NCI-H128 (cell line): ENCODE data around the gene MFAP3.
"Not testable (repeated sequence)": the region's sequence is repeated elsewhere in the genome, so short reads cannot be mapped to it uniquely, and the experiment has no call there.

Experiments
- DNase-seq: peaks from one replicate; lab custom pipeline; 2025; ENCODE audit not compliant: unreplicated experiment; lab: John Stamatoyannopoulos, UW

MFAP3 gene

GRCh38 chr5:154038707-154039457 is at the start of gene MFAP3, which contains the start of gene FAM114A2:
TSS of gene MFAP3 (plus strand) at chr5:154038967. CDS start at chr5:154049723, 10,756 bp downstream.
TSS of gene FAM114A2 (minus strand) at chr5:154038910. CDS start at chr5:154034953, 3,957 bp downstream.
- peak; percentile 59 for DNase-seq

GRCh38 chr5:153991168-153991567 is 47.6 kb upstream of the MFAP3 start:
- DNase-seq: no peak

- DNase-seq: no peak
Observed at GRCh38 chr5:153998010-153998409, 40.8 kb upstream of the MFAP3 start.

DNA sequence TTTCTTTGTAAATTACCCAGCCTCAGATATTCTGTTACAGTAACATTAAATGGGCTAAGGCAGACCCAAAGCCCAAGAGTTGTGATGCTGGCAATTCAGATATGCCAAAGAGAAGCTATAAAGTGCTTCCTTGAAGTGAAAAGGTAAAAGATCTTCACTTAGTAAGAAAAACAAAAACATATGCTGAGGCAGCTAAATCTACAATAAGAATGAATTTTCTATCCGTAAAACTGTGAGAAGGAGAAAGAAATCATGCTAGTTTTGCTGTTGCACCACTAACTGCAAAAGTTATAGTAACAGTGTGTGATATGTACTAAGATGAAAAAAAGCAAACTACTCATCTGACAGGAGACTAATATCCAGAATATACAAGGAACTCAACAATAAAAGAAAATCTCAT is 40.0 kb upstream of the MFAP3 start:
- no peak for DNase-seq

- DNase-seq: no peak
Observed at GRCh38 chr5:153999995-154000394, 38.8 kb upstream of the MFAP3 start.

GRCh38 chr5:154000703-154001102 is 38.1 kb upstream of the MFAP3 start:
- DNase-seq: no peak

DNA sequence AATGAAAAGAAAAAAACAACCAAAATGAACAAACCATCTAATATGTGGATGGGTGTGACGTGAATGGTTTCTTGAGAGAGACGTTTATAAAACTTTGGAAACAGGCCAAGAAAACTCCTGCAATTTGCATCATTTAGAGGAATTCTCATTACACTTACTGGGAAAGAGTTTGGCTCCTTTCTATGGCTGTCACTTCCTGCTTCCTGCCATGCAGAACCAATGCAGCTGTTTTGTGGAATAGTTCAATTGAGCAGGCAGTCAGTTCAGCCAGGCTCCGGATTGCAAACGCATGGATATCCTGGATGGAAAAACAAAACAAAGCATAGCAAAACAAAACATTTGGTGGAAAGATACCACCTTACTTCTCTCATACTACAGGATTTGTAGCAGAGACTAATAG is 36.7 kb upstream of the MFAP3 start:
- no peak for DNase-seq

DNA sequence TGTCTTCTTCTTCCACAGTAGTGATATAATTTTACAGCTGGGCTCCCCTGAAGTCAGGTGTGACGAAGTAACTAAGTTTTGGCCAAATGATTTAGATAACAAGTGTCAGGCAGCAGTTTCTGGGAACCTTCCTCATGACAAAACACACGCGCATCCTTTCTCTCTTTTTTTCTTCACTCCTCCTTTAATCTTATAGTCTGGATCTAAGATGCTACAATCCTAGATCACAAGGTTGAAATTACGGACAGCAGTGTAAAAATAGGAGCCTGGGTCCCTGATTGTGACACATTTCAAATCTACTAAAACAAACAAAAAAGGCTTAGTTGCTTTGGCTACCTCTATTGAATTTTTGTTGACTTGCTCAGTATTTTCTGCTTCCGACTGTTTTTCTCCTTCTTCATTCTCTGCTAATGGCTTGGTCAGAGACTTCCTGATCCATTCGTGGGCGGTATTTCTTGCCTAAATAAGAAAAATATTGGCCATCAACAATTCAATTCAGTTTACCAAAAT is 36.2 kb upstream of the MFAP3 start:
- no peak for DNase-seq

- DNase-seq: no peak
Observed at GRCh38 chr5:154005648-154006047, 33.1 kb upstream of the MFAP3 start.

DNA sequence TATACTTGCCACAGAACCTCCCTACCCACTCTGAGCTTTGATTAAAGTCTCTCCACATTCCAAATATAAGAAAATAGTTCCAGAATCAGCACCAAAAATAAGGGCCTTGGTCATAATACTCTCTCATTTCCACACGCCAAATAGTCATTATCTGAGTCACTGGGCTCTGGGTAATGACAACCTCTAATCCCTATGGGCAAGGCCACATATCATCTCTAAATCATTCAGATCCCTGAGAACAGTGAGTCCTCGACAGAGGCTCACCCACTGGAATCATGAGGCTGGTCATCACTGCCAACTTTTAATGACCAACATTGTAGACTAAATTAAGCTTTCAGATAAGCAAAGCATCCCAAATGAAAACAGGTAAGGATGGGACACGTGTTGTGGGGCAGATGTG is 28.1 kb upstream of the MFAP3 start:
- DNase-seq: no peak

DNA sequence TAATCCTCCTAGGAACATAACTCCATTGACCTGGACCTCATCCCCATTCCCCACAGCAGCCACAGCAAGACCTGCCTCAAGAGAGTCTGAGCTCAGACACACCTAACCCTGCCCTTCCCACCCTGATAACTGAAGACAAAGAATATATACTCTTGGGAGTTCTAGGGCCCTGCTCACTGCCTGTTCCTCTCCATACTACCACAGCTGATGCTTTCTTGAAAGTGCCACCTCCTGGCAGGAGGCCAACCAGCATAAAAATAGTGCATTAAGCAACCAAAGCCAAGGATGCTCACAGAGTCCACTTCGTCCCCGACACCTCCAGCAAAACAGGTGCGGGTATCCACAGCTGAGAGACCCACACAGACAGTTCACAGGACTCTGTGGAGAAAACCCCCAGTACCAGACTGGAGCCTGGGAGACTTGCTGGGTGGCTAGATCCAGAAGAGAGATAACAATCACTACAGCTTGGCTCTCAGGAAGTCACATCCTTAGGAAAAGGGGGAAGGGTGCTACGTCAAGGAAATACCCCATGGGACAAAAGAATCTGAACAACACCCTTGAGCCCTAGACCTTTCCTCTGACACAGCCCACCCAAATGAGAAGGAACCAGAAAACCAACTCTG is 23.6 kb upstream of the MFAP3 start:
- no peak for DNase-seq

DNA sequence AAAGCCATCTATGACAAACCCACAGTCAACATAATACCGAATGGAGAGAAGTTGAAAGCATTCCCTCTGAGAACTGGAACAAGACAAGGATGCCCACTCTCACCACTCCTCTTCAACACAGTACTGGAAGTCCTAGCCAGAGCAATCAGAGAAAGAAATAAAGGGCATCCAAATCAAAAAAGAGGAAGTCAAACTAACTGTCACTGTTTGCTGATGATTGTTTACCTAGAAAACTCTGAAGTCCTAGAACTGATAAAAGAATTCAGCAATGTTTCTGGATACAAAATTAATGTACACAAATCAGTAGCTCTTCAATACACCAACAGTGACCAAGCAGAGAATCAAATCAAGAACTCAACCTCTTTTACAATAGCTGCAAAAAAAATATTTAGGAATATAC is 19.8 kb upstream of the MFAP3 start:
- not testable (repeated sequence) for DNase-seq

DNA sequence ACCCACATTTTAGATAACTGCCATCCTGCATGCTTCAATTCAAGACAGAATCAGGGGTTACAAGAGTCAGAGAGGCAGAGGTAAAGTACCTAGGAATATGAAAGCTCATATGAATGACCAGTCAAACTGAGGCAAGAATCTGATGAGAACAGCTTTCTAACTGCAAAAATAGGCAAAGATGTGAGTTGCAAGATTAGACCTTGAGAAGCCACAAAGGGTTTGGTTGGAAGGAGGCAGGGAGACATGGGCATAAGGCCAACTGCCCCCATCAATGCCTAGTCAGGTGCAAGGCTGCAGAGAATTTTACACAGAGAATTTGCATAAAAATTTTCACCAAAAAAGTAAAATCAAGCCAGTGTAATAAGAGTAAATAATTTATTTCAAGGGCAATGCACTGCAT is 12.8 kb upstream of the MFAP3 start:
- no peak for DNase-seq

GRCh38 chr5:154031937-154032489 is 6.8 kb upstream of the MFAP3 start:
- no peak for DNase-seq

DNA sequence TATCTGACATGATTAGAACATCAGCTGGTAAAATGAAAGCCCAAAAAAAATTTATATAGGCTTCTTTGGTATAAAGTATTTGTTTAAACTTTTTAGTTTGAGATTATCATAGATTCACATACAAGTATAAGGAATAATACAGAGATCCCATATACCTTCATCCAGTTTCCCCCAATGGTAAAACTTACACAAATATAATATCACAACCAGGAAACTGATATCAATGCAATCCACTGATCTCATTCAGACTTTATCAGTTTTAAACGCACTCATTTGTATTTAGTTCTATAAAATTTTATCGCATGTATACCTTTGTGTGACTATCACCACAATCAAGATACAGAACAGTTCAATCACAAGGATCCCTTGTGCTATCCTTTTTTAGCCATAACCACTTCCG is 3.8 kb upstream of the MFAP3 start:
- DNase-seq: no peak

GRCh38 chr5:154038261-154038706 is 483 bp upstream of the MFAP3 start:
- no peak for DNase-seq

DNA sequence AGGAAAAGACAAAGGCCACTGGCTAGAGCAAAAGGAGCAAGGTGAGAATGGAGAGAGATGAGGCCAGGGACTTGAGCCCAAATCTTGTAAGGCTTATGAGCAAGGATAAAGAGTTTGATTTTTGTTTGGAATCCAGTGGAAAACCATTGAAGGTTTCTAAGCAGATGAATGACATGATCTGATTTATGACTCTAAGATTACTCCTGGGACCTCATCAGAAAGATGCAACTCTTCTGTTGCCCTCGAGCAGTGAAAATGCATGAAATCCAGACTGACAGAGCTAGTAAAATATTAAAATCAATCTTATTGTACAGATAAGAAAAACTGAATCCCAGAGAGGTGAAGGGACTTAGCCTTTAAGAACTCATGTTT is 677 bp downstream of the MFAP3 start:
- no peak for DNase-seq

DNA sequence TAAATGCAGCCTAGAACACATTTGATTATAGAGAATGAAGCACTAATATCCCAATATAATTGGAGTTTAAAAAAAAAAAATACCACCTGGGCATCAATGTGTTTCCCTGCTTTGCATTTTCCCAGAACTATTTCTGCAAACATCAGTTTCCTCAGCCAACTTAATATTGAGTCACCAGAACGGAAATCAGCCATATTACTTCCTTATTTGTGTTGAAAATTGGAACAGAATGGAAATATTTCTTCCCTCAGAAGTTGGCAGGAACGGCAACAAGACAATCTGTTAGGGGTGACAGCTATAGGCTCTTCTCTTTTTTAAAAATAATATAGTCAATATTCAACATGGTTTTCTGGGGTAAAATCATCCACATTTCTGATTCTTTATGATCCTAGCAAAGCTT is 4.0 kb downstream of the MFAP3 start:
- DNase-seq: no peak

DNA sequence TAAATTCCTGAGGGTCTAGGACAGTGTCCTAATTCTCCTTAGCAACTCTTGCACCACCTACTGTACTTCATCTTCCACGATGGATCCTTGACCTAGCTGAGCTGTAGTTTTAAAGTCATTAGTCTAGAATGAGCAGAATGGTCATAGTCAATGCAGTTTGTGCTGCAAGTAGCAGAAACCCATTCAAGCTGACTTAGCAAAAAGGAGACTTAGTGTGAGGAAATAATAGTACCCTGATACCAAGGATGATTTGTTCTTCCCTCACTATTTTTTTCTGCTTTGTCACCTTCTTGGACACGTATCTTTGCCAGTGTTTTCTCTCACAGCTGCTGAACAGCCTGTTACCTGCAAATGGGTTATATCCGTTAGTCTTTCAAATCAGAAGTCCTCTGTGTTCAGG is 5.3 kb downstream of the MFAP3 start:
- DNase-seq: no peak

- DNase-seq: no peak
Observed at GRCh38 chr5:154044581-154044980, 5.8 kb downstream of the MFAP3 start.

GRCh38 chr5:154046486-154046885 is 7.7 kb downstream of the MFAP3 start:
- DNase-seq: no peak

DNA sequence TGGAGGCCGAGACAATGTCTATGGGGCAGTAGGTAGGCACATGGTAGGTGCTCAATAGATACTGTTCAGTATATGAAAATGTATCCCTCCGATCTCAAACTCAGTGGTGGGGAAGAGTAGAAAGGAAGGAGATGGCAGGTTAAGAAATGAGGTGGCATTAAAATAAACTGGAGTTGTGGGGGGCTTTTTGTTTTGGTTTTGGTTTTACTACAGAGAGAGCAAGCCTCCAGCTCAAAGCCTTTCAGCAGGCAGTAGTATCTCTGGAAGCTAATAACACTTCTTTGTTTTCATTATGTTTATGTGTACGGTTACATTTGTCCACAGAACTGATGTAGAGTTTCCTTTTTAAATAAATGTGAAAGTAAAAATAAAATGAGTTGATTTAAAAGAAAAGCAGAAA is 8.6 kb downstream of the MFAP3 start:
- no peak for DNase-seq
